CD14-positive monocyte (primary cell): ENCODE results near the gene TNN. TPM values are rescaled to one million over a fixed set of nuclear protein-coding genes. Genes with fewer than 3 reads are reported as not detected.
A peak's percentile ranks its signal among the peaks of the same experiment; 100 is the strongest.

Source experiments
- DNase-seq, 3 donors: peaks; one replicate each; pipeline ENCODE4 v3.0.0-alpha.2; 2011 to 2022
- H2AFZ ChIP-seq: 2 replicates; pipeline ENCODE4 v1.6.0; 2012; ENCODE audit warnings: mild to moderate bottlenecking, low read depth, low read length, inconsistent platforms; ENCODE audit not compliant: insufficient read depth, poor library complexity, severe bottlenecking
- H3K27ac ChIP-seq, 2 donors: 1 replicate in 1 of 2; 2 replicates in 1 of 2; pipeline ENCODE4 v1.5.1; 2012 to 2013; ENCODE audit warnings: low read length in 2 of 2, control low read depth in 1 of 2, inconsistent platforms in 1 of 2, low read depth in 1 of 2, mild to moderate bottlenecking in 1 of 2
- H3K27me3 ChIP-seq, 2 donors: one replicate each; pipeline versions ENCODE4 v1.6.0 to v1.6.1; 2011 to 2013; ENCODE audit warnings: low read length in 2 of 2; ENCODE audit not compliant: control insufficient read depth in 2 of 2, insufficient read depth in 2 of 2
- H3K36me3 ChIP-seq, 2 donors: replicated peaks in 1 of 2; 1 replicate in 1 of 2; 2 replicates in 1 of 2; pipeline versions ENCODE4 v1.5.1 to v1.6.1; 2012 to 2013; ENCODE audit warnings: low read length in 2 of 2, control low read depth in 1 of 2, inconsistent platforms in 1 of 2, mild to moderate bottlenecking in 1 of 2; ENCODE audit not compliant: insufficient read depth in 2 of 2, control insufficient read depth in 1 of 2
- H3K4me1 ChIP-seq, 2 donors: 1 replicate in 1 of 2; 2 replicates in 1 of 2; pipeline versions ENCODE4 v1.5.1 to v1.6.1; 2012 to 2013; ENCODE audit warnings: low read length in 2 of 2, control low read depth in 1 of 2, inconsistent platforms in 1 of 2, mild to moderate bottlenecking in 1 of 2, moderate library complexity in 1 of 2; ENCODE audit not compliant: insufficient read depth in 2 of 2, control insufficient read depth in 1 of 2
- H3K4me2 ChIP-seq: replicated peaks from 2 replicates; pipeline ENCODE3; 2012; ENCODE audit warnings: low read length, moderate library complexity, mild to moderate bottlenecking; ENCODE audit not compliant: poor library complexity, severe bottlenecking; ENCODE audit errors: extremely low read depth
- H3K4me3 ChIP-seq, 3 experiments: fragments of 200-600 bp in 1 of 3; sonication (generic) in 1 of 3; replicated peaks in 1 of 3; 1 replicate in 2 of 3; 2 replicates in 1 of 3; pipeline ENCODE4 v1.5.1; 2011 to 2013; ENCODE audit warnings: low read length in 3 of 3, mild to moderate bottlenecking in 3 of 3, control low read depth in 2 of 3, low read depth in 2 of 3, inconsistent platforms in 1 of 3, moderate library complexity in 1 of 3
- H3K79me2 ChIP-seq: 2 replicates; pipeline ENCODE4 v1.6.0; 2012; ENCODE audit warnings: mild to moderate bottlenecking, control low read depth, inconsistent platforms, low read length, moderate library complexity; ENCODE audit not compliant: insufficient read depth
- H3K9ac ChIP-seq: 2 replicates; pipeline ENCODE4 v1.6.0; 2017; ENCODE audit warnings: low read length, mild to moderate bottlenecking; ENCODE audit not compliant: insufficient read depth, poor library complexity, severe bottlenecking
- H3K9me3 ChIP-seq, 2 donors: replicated peaks in 1 of 2; 1 replicate in 1 of 2; 2 replicates in 1 of 2; pipeline versions ENCODE4 v1.5.1 to v1.6.1; 2012 to 2013; ENCODE audit warnings: low read length in 2 of 2, control low read depth in 1 of 2; ENCODE audit not compliant: control insufficient read depth in 1 of 2, insufficient read depth in 1 of 2
- H4K20me1 ChIP-seq: 2 replicates; pipeline ENCODE4 v1.6.0; 2012; ENCODE audit warnings: mild to moderate bottlenecking, low read length, control low read depth, moderate library complexity; ENCODE audit not compliant: insufficient read depth
- H3K27ac Mint-ChIP-seq, 7 donors: one replicate each; pipeline ENCODE4 v1.8.0; 2020; ENCODE audit warnings: mild to moderate bottlenecking in 7 of 7, mixed read lengths in 7 of 7, moderate library complexity in 6 of 7, inconsistent platforms in 2 of 7
- H3K27me3 Mint-ChIP-seq, 3 donors: one replicate each; pipeline ENCODE4 v1.8.0; 2021 to 2022; ENCODE audit warnings: low read depth in 3 of 3, mild to moderate bottlenecking in 3 of 3, mixed read lengths in 3 of 3, moderate library complexity in 3 of 3, inconsistent platforms in 1 of 3
- H3K36me3 Mint-ChIP-seq, 2 donors: one replicate each; pipeline ENCODE4 v1.8.0; 2020; ENCODE audit warnings: mixed read lengths in 2 of 2, inconsistent platforms in 1 of 2, mild to moderate bottlenecking in 1 of 2
- H3K4me1 Mint-ChIP-seq: one replicate; pipeline ENCODE4 v1.8.0; 2020; ENCODE audit warnings: mild to moderate bottlenecking, mixed read lengths
- H3K4me3 Mint-ChIP-seq, 2 donors: one replicate each; pipeline ENCODE4 v1.8.0; 2020; ENCODE audit warnings: mild to moderate bottlenecking in 2 of 2, mixed read lengths in 2 of 2, moderate library complexity in 1 of 2
- H3K9me3 Mint-ChIP-seq, 7 donors: one replicate each; pipeline ENCODE4 v1.8.0; 2020 to 2022; ENCODE audit warnings: mixed read lengths in 7 of 7, mild to moderate bottlenecking in 6 of 7, moderate library complexity in 6 of 7, inconsistent platforms in 2 of 7
- CTCF ChIP-seq: fragments of 200-600 bp; IDR thresholded peaks from one replicate; pipeline ENCODE4 v1.8.0; 2022; ENCODE audit warnings: antibody characterized with exemption, mild to moderate bottlenecking
- WGBS: methylation state at CpG from one replicate; pipeline ENCODE4 v1.1.5; 2013; ENCODE audit warnings: missing lambda C conversion rate; ENCODE audit not compliant: insufficient coverage; 5-methylcytosine and 5-hydroxymethylcytosine counted together
- intact Hi-C, 2 donors: fragments of 100-400 bp; cut with micrococcal nuclease; formaldehyde crosslinking; loops; one replicate each; pipeline versions ENCODE4 v1.15.0 to v1.15.1; 2023
- polyA plus RNA-seq, 3 donors: library from polyadenylated mRNA; depleted of rRNA in 1 of 3; unstranded in 2 of 3; stranded (reverse) in 1 of 3; fragments of 300-500 nt in 2 of 3; fragments of >200 nt in 1 of 3; fragmentation: Illumina TruSeq in 2 of 3; gene quantifications; 1 replicate in 2 of 3; 2 replicates in 1 of 3; pipeline ENCODE4 v1.2.3, GENCODE V29; 2012 to 2021

The TNN gene
- polyA plus RNA-seq, 3 donors = not detected

- Histone ChIP-seq H4K20me1 (peaks cover 71% of the 10 kb centered on the region), H3K36me3 (peaks cover 51 to 99% of the 10 kb centered on the region in 2 donors), H3K4me1 (no peaks in the 10 kb centered on the region), H3K9ac (no peak overlapping the region), H3K4me2 (no peak overlapping the region), H3K9me3 (no peaks in the 10 kb centered on the region), H3K79me2 (peaks cover 13% of the 10 kb centered on the region), H3K27me3 (no peaks in the 10 kb centered on the region), H2AFZ (no peak overlapping the region), H3K4me3 (no peak overlapping the region), H3K27ac (no peak overlapping the region)
- no peak for DNase-seq
- Mint-ChIP-seq H3K9me3 (no peaks in the 10 kb centered on the region), H3K27ac (no peak overlapping the region), H3K27me3 (peaks cover 0 to 2% (median 0%) of the 10 kb centered on the region in 3 donors), H3K4me1 (peaks cover 17% of the 10 kb centered on the region), H3K36me3 (peaks cover 85 to 95% of the 10 kb centered on the region in 2 donors), H3K4me3 (no peak overlapping the region)
- intact Hi-C loops = no loop called here
- no CpG with 5 or more reads among the region's 2 CpGs for WGBS
- no peak for TF ChIP-seq CTCF
These were observed 100.2 kb downstream of the TNN start for GRCh38 chr1:175167861-175168260.

- Histone ChIP-seq H3K27ac (no peak overlapping the region), H2AFZ (no peak overlapping the region)
- intact Hi-C loops = no loop called here
These were observed 101.1 kb downstream of the TNN start for GRCh38 chr1:175168782-175169181.

More at GRCh38 chr1:175168782-175169181, 101.1 kb downstream of the TNN start:
- Histone ChIP-seq H3K4me3 (no peak overlapping the region), H3K4me1 (no peaks in the 10 kb centered on the region), H3K9me3 (no peaks in the 10 kb centered on the region), H4K20me1 (peaks cover 81% of the 10 kb centered on the region), H3K9ac (no peak overlapping the region), H3K4me2 (no peak overlapping the region), H3K36me3 (peaks cover 50 to 99% of the 10 kb centered on the region in 2 donors), H3K27me3 (no peaks in the 10 kb centered on the region), H3K79me2 (peaks cover 13% of the 10 kb centered on the region)
- TF ChIP-seq CTCF = no peak
- Mint-ChIP-seq H3K27me3 (peaks cover 0 to 2% (median 0%) of the 10 kb centered on the region in 3 donors), H3K27ac (peak overlapping the region in 1 of 7 donors; percentile 57), H3K9me3 (no peaks in the 10 kb centered on the region), H3K36me3 (peaks cover 85 to 95% of the 10 kb centered on the region in 2 donors), H3K4me3 (no peak overlapping the region), H3K4me1 (peaks cover 17% of the 10 kb centered on the region)
- no peak for DNase-seq
- WGBS = 100% methylated on average over 4 of the region's 4 CpGs
